NCI-H1694 treated with DMSO at 0.1 percent for 48 hours (cell line): ENCODE data around the gene AEN.

ENCODE experiments used
- DNase-seq: peaks from one replicate; lab custom pipeline; 2025; lab: John Stamatoyannopoulos, UW

AEN gene

GRCh38 chr15:88664151-88664778, 43.1 kb downstream of the AEN start:
- no peak for DNase-seq

GRCh38 chr15:88674661-88675060, 53.5 kb downstream of the AEN start:
- no peak for DNase-seq

GRCh38 chr15:88678755-88679154, 57.6 kb downstream of the AEN start:
- no peak for DNase-seq

- DNase-seq: no peak
These were observed 59.3 kb downstream of the AEN start for GRCh38 chr15:88680241-88681001.

- DNase-seq: no peak
These were observed 60.6 kb downstream of the AEN start for GRCh38 chr15:88681610-88682221.
